H9 (cell line): ENCODE data around the gene MOV10L1. TPM values are rescaled to one million over a fixed set of nuclear protein-coding genes. Genes with fewer than 3 reads are reported as not detected.
"Not testable (repeated sequence)": the region's sequence is repeated elsewhere in the genome, so short reads cannot be mapped to it uniquely, and the experiment has no call there.

Experiments
- DNase-seq: peaks from one replicate; pipeline ENCODE4 v3.0.0-alpha.2; 2017
- H2AFZ ChIP-seq: one replicate; pipeline ENCODE4 v1.6.1; 2013; ENCODE audit warnings: mild to moderate bottlenecking, low read length, control low read depth, moderate library complexity
- H2AK5ac ChIP-seq: 2 replicates; pipeline ENCODE4 v1.6.1; 2013; ENCODE audit warnings: low read length, control low read depth, mixed read lengths; ENCODE audit not compliant: insufficient read length
- H2BK120ac ChIP-seq: one replicate; pipeline ENCODE4 v1.6.1; 2013; ENCODE audit warnings: low read depth, mild to moderate bottlenecking, low read length, control low read depth, inconsistent platforms; ENCODE audit not compliant: poor library complexity, severe bottlenecking
- H2BK12ac ChIP-seq: 2 replicates; pipeline ENCODE4 v1.6.1; 2013; ENCODE audit warnings: low read length, control low read depth, mixed read lengths, low read depth; ENCODE audit not compliant: insufficient read length
- H2BK15ac ChIP-seq: 2 replicates; pipeline ENCODE4 v1.6.1; 2013; ENCODE audit warnings: low read depth, low read length, control low read depth
- H2BK20ac ChIP-seq: one replicate; pipeline ENCODE4 v1.6.1; 2013; ENCODE audit warnings: low read depth, mild to moderate bottlenecking, low read length, control low read depth, inconsistent platforms; ENCODE audit not compliant: poor library complexity, severe bottlenecking
- H2BK5ac ChIP-seq: 2 replicates; pipeline ENCODE4 v1.6.1; 2013; ENCODE audit warnings: low read length, control low read depth, mixed read lengths; ENCODE audit not compliant: insufficient read length
- H3K14ac ChIP-seq: 2 replicates; pipeline ENCODE4 v1.6.1; 2013; ENCODE audit warnings: low read length, control low read depth; ENCODE audit not compliant: insufficient read depth
- H3K18ac ChIP-seq: 2 replicates; pipeline ENCODE4 v1.6.1; 2013; ENCODE audit warnings: low read depth, mild to moderate bottlenecking, mixed read lengths, low read length, control low read depth; ENCODE audit not compliant: insufficient read length
- H3K23ac ChIP-seq: 2 replicates; pipeline ENCODE4 v1.6.1; 2013; ENCODE audit warnings: low read length, control low read depth, mixed read lengths, low read depth; ENCODE audit not compliant: insufficient read length
- H3K23me2 ChIP-seq: 2 replicates; pipeline ENCODE4 v1.6.1; 2013; ENCODE audit warnings: low read depth, mild to moderate bottlenecking, mixed read lengths, low read length, control low read depth; ENCODE audit not compliant: insufficient read length, poor library complexity, severe bottlenecking
- H3K27ac ChIP-seq: 2 replicates; pipeline ENCODE4 v1.5.1; 2013; ENCODE audit warnings: low read length, control low read depth, mixed read lengths, low read depth; ENCODE audit not compliant: insufficient read length
- H3K27me3 ChIP-seq: 2 replicates; pipeline ENCODE4 v1.6.1; 2013; ENCODE audit warnings: low read length, control low read depth, inconsistent platforms; ENCODE audit not compliant: insufficient read depth
- H3K4ac ChIP-seq: 2 replicates; pipeline ENCODE4 v1.6.1; 2013; ENCODE audit warnings: low read depth, mild to moderate bottlenecking, control low read depth, inconsistent platforms, low read length, moderate library complexity
- H3K4me1 ChIP-seq: 2 replicates; pipeline ENCODE4 v1.6.1; 2013; ENCODE audit warnings: low read length, control low read depth, inconsistent platforms; ENCODE audit not compliant: insufficient read depth
- H3K4me2 ChIP-seq: 2 replicates; pipeline ENCODE4 v1.6.1; 2013; ENCODE audit warnings: low read length, control low read depth, mixed read lengths; ENCODE audit not compliant: insufficient read length, insufficient read depth
- H3K56ac ChIP-seq: 2 replicates; pipeline ENCODE4 v1.6.1; 2013; ENCODE audit warnings: low read depth, mild to moderate bottlenecking, mixed read lengths, low read length, control low read depth; ENCODE audit not compliant: insufficient read length
- H3K79me1 ChIP-seq: 2 replicates; pipeline ENCODE4 v1.6.1; 2013; ENCODE audit warnings: low read depth, mild to moderate bottlenecking, moderate library complexity, low read length, control low read depth, inconsistent platforms; ENCODE audit not compliant: insufficient read depth, poor library complexity, severe bottlenecking
- H3K79me2 ChIP-seq: 2 replicates; pipeline ENCODE4 v1.6.1; 2013; ENCODE audit warnings: low read length, control low read depth, inconsistent platforms; ENCODE audit not compliant: insufficient read depth
- H3K9ac ChIP-seq: 2 replicates; pipeline ENCODE4 v1.6.1; 2013; ENCODE audit warnings: low read length, control low read depth, mixed read lengths; ENCODE audit not compliant: insufficient read length; ENCODE audit errors: extremely low read depth
- H3K9me3 ChIP-seq: one replicate; pipeline ENCODE4 v1.6.1; 2013; ENCODE audit warnings: low read depth, low read length, inconsistent platforms; ENCODE audit not compliant: control insufficient read depth
- H3T11ph ChIP-seq: one replicate; pipeline ENCODE4 v1.6.1; 2013; ENCODE audit warnings: mild to moderate bottlenecking, low read length, control low read depth, inconsistent platforms
- H4K20me1 ChIP-seq: one replicate; pipeline ENCODE4 v1.6.1; 2013; ENCODE audit not compliant: control insufficient read depth, insufficient read length, insufficient read depth
- H4K5ac ChIP-seq: 2 replicates; pipeline ENCODE4 v1.6.1; 2013; ENCODE audit warnings: low read depth, mild to moderate bottlenecking, mixed read lengths, low read length, control low read depth; ENCODE audit not compliant: insufficient read length
- H4K8ac ChIP-seq: replicated peaks from 2 replicates; pipeline ENCODE4 v1.6.1; 2013; ENCODE audit warnings: low read length, control low read depth, mixed read lengths, low read depth; ENCODE audit not compliant: insufficient read length
- H4K91ac ChIP-seq: 2 replicates; pipeline ENCODE4 v1.6.1; 2013; ENCODE audit warnings: low read depth, mild to moderate bottlenecking, moderate library complexity, mixed read lengths, low read length, control low read depth; ENCODE audit not compliant: insufficient read length
- H3K27ac Mint-ChIP-seq, 3 experiments: 2 replicates in 2 of 3; 3 replicates in 1 of 3; pipeline ENCODE4 v1.8.0; 2020 to 2021; ENCODE audit warnings: mixed read lengths in 3 of 3, mild to moderate bottlenecking in 1 of 3, moderate library complexity in 1 of 3
- H3K27me3 Mint-ChIP-seq: 2 replicates; pipeline ENCODE4 v1.8.0; 2021; ENCODE audit warnings: low read depth, mild to moderate bottlenecking, moderate library complexity, mixed read lengths
- H3K36me3 Mint-ChIP-seq, 3 experiments: 2 replicates in 2 of 3; 3 replicates in 1 of 3; pipeline ENCODE4 v1.8.0; 2020 to 2021; ENCODE audit warnings: low read depth in 3 of 3, mixed read lengths in 3 of 3; ENCODE audit not compliant: insufficient read depth in 1 of 3
- H3K4me1 Mint-ChIP-seq, 2 experiments: 2 replicates each; pipeline ENCODE4 v1.8.0; 2020; ENCODE audit warnings: mixed read lengths in 2 of 2
- H3K4me3 Mint-ChIP-seq, 2 experiments: 2 replicates in 1 of 2; 3 replicates in 1 of 2; pipeline ENCODE4 v1.8.0; 2020 to 2021; ENCODE audit warnings: mild to moderate bottlenecking in 2 of 2, mixed read lengths in 2 of 2, moderate library complexity in 1 of 2
- H3K9me3 Mint-ChIP-seq, 2 experiments: 2 replicates in 1 of 2; 3 replicates in 1 of 2; pipeline ENCODE4 v1.8.0; 2020; ENCODE audit warnings: mild to moderate bottlenecking in 2 of 2, mixed read lengths in 2 of 2, moderate library complexity in 1 of 2
- WGBS: extraction: QIAGEN DNeasy Blood & Tissue Kit; methylation state at CpG from one replicate; pipeline ENCODE4 v1.1.7; 2013; ENCODE audit warnings: missing lambda C conversion rate, low lambda C conversion rate, mixed read lengths; ENCODE audit not compliant: insufficient read length; ENCODE audit errors: extremely low coverage; 5-methylcytosine and 5-hydroxymethylcytosine counted together
- total RNA-seq: library from RNA; stranded (reverse); gene quantifications from 2 replicates; pipeline ENCODE4 v1.2.1, GENCODE V29; 2021
- TF ChIP-seq, protein P1 (sequence below): fragments of 200-600 bp; sonication (generic); conservative IDR thresholded peaks from 3 replicates; pipeline ENCODE4 v1.8.0; 2021; ENCODE audit warnings: antibody characterized with exemption, mild to moderate bottlenecking

Gene MOV10L1
- total RNA-seq, 1 experiment from 2014 or later, result not detected

DNA sequence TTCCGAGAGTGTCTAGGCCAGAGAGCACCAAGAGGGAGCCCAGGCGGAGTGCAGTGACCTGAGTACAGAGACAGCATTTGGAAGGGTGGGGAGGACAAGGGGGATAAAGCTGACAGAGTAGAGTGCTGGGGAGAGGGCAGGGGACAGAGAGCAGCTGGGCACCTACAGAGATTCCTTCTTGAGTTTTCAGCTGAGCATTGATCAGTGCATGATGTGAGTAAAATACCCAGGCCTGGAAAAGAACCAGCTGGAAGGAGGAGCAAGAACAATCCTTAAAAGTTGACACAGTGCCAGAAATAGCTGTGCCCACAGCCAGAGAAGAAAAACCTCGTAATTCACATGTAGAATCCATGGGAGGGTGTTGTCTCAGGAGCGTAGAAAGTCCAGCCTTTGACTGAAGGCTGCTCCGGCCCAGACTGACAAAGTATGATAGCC is 46.8 kb downstream of the MOV10L1 start:
- Histone ChIP-seq H3K27ac (no peak overlapping the region), H3K4ac (no peak overlapping the region), H3K4me2 (no peak overlapping the region), H2BK120ac (no peak overlapping the region), H2AFZ (no peak overlapping the region), H3T11ph (no peak overlapping the region), H3K79me2 (no peaks in the 10 kb centered on the region), H3K79me1 (no peaks in the 10 kb centered on the region), H3K14ac (no peak overlapping the region), H3K23ac (no peak overlapping the region), H2BK5ac (no peak overlapping the region), H3K18ac (no peak overlapping the region), H2AK5ac (no peak overlapping the region), H4K8ac (no peak overlapping the region), H3K9ac (no peak overlapping the region), H3K23me2 (no peaks in the 10 kb centered on the region), H3K27me3 (no peaks in the 10 kb centered on the region), H2BK12ac (no peak overlapping the region), H4K5ac (no peak overlapping the region), H2BK20ac (no peak overlapping the region), H3K56ac (no peak overlapping the region), H2BK15ac (no peak overlapping the region), H4K20me1 (no peaks in the 10 kb centered on the region), H3K4me1 (no peaks in the 10 kb centered on the region), H3K9me3 (no peaks in the 10 kb centered on the region), H4K91ac (no peak overlapping the region)
- H3K4me3 Mint-ChIP-seq, result no peak overlapping the region
- TF ChIP-seq, protein P1, sequence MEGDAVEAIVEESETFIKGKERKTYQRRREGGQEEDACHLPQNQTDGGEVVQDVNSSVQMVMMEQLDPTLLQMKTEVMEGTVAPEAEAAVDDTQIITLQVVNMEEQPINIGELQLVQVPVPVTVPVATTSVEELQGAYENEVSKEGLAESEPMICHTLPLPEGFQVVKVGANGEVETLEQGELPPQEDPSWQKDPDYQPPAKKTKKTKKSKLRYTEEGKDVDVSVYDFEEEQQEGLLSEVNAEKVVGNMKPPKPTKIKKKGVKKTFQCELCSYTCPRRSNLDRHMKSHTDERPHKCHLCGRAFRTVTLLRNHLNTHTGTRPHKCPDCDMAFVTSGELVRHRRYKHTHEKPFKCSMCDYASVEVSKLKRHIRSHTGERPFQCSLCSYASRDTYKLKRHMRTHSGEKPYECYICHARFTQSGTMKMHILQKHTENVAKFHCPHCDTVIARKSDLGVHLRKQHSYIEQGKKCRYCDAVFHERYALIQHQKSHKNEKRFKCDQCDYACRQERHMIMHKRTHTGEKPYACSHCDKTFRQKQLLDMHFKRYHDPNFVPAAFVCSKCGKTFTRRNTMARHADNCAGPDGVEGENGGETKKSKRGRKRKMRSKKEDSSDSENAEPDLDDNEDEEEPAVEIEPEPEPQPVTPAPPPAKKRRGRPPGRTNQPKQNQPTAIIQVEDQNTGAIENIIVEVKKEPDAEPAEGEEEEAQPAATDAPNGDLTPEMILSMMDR, result no peak
- peaks cover 6% of the 10 kb centered on the region for H3K27me3 Mint-ChIP-seq
- H3K9me3 Mint-ChIP-seq, result peaks cover 0 to 3% of the 10 kb centered on the region in 2 experiments; a peak in 1 of 5 replicates
- no CpG with 5 or more reads among the region's 5 CpGs for WGBS
- no peaks in the 10 kb centered on the region for H3K4me1 Mint-ChIP-seq
- no peaks in the 10 kb centered on the region for H3K36me3 Mint-ChIP-seq
- DNase-seq, result no peak
- H3K27ac Mint-ChIP-seq, result no peak overlapping the region

DNA sequence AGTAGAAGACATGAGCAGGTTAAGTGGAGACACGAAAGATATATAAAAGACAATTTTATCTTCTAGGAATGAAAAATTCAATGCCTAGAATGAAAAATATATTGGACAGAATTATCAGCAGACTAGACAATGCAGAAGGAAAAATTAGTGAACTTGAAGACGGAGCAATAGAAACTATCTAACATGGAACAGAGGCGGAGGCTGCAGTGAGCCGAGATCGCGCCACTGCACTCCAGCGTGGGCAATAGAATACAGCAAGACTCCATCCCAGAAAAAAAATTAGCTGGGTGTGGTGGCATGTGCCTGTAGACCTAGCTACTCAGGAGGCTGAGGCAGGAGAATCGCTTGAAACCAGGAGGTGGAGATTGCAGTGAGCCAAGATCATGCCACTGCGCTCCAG is 47.5 kb downstream of the MOV10L1 start:
- WGBS, result no CpG with 5 or more reads among the region's 9 CpGs
- H4K5ac ChIP-seq, H3K4me2 ChIP-seq, H3K4me1 Mint-ChIP-seq, H3K4ac ChIP-seq, H4K20me1 ChIP-seq, H3K23ac ChIP-seq, H3K9me3 Mint-ChIP-seq, H2BK5ac ChIP-seq, H3K9ac ChIP-seq, H2BK20ac ChIP-seq, H3K4me3 Mint-ChIP-seq, H2AFZ ChIP-seq, H2AK5ac ChIP-seq, H3K27ac ChIP-seq, H3K4me1 ChIP-seq, H3K18ac ChIP-seq, H3K56ac ChIP-seq, H3K27ac Mint-ChIP-seq, H4K8ac ChIP-seq, H2BK15ac ChIP-seq, H3K9me3 ChIP-seq, H3K23me2 ChIP-seq, H3K79me1 ChIP-seq, H4K91ac ChIP-seq, DNase-seq, H2BK120ac ChIP-seq, H3K36me3 Mint-ChIP-seq, H3K14ac ChIP-seq, H2BK12ac ChIP-seq, H3K79me2 ChIP-seq, H3K27me3 ChIP-seq, H3T11ph ChIP-seq: not testable (repeated sequence)
- H3K27me3 Mint-ChIP-seq, result peaks cover 10% of the 10 kb centered on the region
